Measurements from ENCODE around the gene TNFRSF1A.
A peak's percentile ranks its signal among the peaks of the same experiment; 100 is the strongest.
"Not testable (repeated sequence)": the region's sequence is repeated elsewhere in the genome, so short reads cannot be mapped to it uniquely, and the experiment has no call there.

The TNFRSF1A gene

GRCh38 chr12:6302621-6303020, 39.3 kb downstream of the TNFRSF1A start:
- no peak for DNase-seq

- DNase-seq = no peak
These were observed 40.2 kb downstream of the TNFRSF1A start for GRCh38 chr12:6301721-6302120.

GRCh38 chr12:6297170-6297569, 44.7 kb downstream of the TNFRSF1A start:
- DNase-seq = no peak

GRCh38 chr12:6295094-6295811, 46.6 kb downstream of the TNFRSF1A start:
- no peak for DNase-seq

GRCh38 chr12:6294156-6295093, 47.5 kb downstream of the TNFRSF1A start:
- no peak for DNase-seq

- no peak for DNase-seq
These were observed 49.3 kb downstream of the TNFRSF1A start for GRCh38 chr12:6292606-6293005.

DNA sequence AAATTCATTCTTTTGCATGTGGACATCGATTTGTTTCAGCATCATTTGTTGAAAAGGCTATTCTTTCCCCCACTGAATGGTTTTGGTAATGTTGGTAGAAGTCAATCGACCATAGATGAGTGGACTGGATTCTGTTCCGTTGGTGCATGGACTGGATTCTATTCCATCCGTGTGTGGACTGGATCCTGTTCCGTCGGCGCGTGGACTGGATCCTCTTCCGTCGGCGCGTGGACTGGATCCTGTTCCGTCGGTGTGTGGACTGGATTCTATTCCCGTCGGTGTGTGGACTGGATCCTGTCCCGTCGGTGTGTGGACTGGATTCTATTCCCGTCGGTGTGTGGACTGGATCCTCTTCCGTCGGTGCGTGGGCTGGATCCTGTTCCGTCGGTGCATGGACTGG, 52.0 kb downstream of the TNFRSF1A start:
- not testable (repeated sequence) for DNase-seq

GRCh38 chr12:6289081-6289480, 52.8 kb downstream of the TNFRSF1A start:
- DNase-seq = not testable (repeated sequence)

DNA sequence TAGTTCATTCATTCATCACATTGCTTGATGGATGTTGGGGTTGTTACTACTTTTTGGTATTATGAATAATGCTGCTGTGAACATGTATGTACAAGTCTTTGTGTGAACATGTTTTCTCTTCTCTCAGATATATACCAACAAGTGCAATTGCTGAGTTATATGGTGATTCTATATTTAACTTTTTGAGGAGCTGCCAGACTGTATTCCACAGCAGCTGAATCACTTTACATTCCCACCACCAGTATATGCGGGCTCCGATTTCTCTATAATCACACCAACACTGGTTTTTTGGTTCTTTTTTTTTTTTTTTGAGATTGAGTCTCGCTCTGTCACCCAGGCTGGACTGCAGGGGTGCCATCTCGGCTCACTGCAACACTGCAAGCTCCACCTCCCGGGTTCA, 53.6 kb downstream of the TNFRSF1A start:
- DNase-seq = no peak

- no peak for DNase-seq
These were observed 56.2 kb downstream of the TNFRSF1A start for GRCh38 chr12:6285532-6286306.

DNA sequence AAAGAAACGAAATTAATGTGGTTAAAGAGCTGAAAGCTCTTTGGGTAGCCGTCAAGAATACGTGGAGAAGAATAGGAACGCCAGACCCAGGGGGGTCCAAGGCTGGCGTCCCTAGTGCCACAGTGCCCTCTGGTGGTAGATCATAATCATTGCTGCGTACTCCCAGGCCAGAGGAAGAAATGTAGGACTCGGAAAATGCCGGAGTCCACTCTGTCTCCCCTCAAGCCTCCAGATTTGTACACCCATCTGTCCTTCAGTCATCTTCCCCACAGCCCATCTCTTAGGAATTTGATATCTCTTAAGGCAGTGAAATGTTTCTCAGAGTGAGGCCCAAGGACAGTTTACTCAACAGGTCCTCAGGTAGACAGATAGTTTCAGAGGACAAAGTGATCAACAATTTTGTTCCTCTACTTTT, 56.8 kb downstream of the TNFRSF1A start:
- DNase-seq = peak; percentile 22 to 25

DNA sequence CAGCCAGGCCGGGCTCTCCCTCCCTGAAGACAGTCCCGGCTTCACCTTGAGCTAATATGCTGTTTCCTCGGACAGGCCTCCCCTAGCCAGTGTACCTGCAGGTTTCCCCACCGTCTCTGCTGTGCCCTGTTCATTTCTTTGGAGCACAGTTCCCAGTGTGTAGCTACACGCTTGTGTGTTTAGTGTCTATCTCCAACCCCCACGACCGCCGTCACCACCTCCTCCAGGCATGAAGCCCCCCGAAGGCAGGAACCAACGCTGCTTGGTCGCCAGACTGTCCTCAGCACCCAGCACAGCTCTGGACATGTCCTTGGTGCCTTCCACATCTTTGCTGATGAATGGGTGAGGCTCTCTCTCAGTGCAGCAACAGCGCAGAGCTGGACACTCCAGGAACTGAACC, 57.6 kb downstream of the TNFRSF1A start:
- DNase-seq = no peak

- no peak for DNase-seq
These were observed 59.4 kb downstream of the TNFRSF1A start for GRCh38 chr12:6282453-6282840.

GRCh38 chr12:6281081-6281809, 60.6 kb downstream of the TNFRSF1A start:
- no peak for DNase-seq

DNA sequence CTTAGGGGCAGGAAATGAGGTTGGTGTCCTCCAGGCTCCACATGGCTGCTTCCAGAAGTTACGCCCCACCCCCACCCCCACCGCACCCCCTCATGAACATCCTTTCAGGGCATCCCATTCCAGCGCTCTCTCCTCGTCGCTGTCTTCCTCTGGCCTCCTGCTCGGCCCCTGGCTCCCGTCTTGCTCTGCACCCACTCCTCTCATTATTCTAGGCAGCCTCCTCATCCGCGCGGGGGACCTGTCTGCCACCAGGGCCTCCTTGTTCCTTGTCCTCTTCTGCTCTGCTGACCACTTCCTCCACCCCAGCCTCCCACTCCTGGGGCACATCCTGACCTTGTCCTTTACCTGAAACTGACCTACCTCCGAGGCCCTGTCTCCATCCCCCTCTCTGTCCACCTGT, 61.2 kb downstream of the TNFRSF1A start:
- DNase-seq = no peak

- DNase-seq = no peak
These were observed 61.8 kb downstream of the TNFRSF1A start for GRCh38 chr12:6280053-6280469.

- no peak for DNase-seq
These were observed 62.2 kb downstream of the TNFRSF1A start for GRCh38 chr12:6279631-6280030.

DNA sequence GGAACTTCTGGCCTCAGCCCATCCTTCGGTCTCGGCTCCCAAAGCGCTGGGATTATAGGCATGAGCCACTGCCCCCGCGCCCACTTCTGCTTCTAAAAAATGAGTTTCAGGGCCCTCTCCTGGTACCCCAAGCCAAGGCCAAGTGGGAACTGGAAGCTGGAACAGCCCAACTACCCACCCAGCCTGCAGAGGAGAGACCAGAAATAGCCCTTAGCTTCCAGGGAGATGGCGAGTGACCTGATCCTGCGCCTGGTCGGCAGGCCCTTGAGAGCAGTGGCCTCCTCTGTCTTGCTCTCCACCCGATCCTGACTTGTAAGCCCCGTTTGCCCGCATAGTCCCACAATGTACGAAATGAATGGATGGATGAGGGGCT, 62.6 kb downstream of the TNFRSF1A start:
- no peak for DNase-seq

All from NCI-H187 (cell line).